HepG2 (cell line): ENCODE measurements around the gene APC2. TPM values are rescaled to one million over a fixed set of nuclear protein-coding genes. Genes with fewer than 3 reads are reported as not detected.

Source experiments
- AHDC1 ChIP-seq: sonication (generic); formaldehyde crosslinking; IDR thresholded peaks from 2 replicates; pipeline ENCODE4 v1.5.1; 2020; ENCODE audit warnings: mild to moderate bottlenecking, missing genetic modification reagents, borderline replicate concordance
- BCLAF1 ChIP-seq: fragments of 450-650 bp; IDR thresholded peaks from 2 replicates; pipeline ENCODE4 v1.6.1; 2017; ENCODE audit warnings: mild to moderate bottlenecking
- CENPX ChIP-seq: sonication (generic); formaldehyde crosslinking; IDR thresholded peaks from 2 replicates; pipeline ENCODE4 v1.9.0; 2021; ENCODE audit warnings: mild to moderate bottlenecking, missing genetic modification reagents, moderate library complexity
- ETV6 ChIP-seq: sonication (generic); formaldehyde crosslinking; conservative IDR thresholded peaks from 2 replicates; pipeline ENCODE4 v1.4.0; 2020; ENCODE audit warnings: missing genetic modification reagents
- FOXO1 ChIP-seq: sonication (generic); formaldehyde crosslinking; IDR thresholded peaks from 2 replicates; pipeline ENCODE4 v1.4.0; 2020; ENCODE audit warnings: missing genetic modification reagents
- GPBP1L1 ChIP-seq: sonication (generic); formaldehyde crosslinking; IDR thresholded peaks from 2 replicates; pipeline ENCODE4 v1.5.0; 2020; ENCODE audit warnings: mild to moderate bottlenecking, missing genetic modification reagents
- HMG20B ChIP-seq: conservative IDR thresholded peaks from 2 replicates; pipeline ENCODE4 v1.6.1; 2016; ENCODE audit warnings: missing genetic modification reagents, missing compliant biosample characterization
- IKZF4 ChIP-seq: sonication (generic); formaldehyde crosslinking; IDR thresholded peaks from 2 replicates; pipeline ENCODE4 v1.5.1; 2020; ENCODE audit warnings: borderline replicate concordance, mild to moderate bottlenecking, low read depth, missing genetic modification reagents; ENCODE audit errors: not compliant biosample characterization
- MIXL1 ChIP-seq: IDR thresholded peaks from 2 replicates; pipeline ENCODE4 v1.6.1; 2016
- NONO ChIP-seq, 2 experiments: fragments of 450-650 bp in 1 of 2; sonication (generic) in 1 of 2; formaldehyde crosslinking in 1 of 2; IDR thresholded peaks in 1 of 2; conservative IDR thresholded peaks in 1 of 2; 2 replicates each; pipeline versions ENCODE4 v1.6.1 to v1.8.0; 2017 to 2022; ENCODE audit warnings: mild to moderate bottlenecking in 1 of 2, missing genetic modification reagents in 1 of 2, moderate library complexity in 1 of 2
- SP140L ChIP-seq: sonication (generic); formaldehyde crosslinking; IDR thresholded peaks from 2 replicates; pipeline ENCODE4 v1.4.0; 2020; ENCODE audit warnings: missing genetic modification reagents, borderline replicate concordance
- U2AF2 ChIP-seq: fragments of 200-400 bp; formaldehyde crosslinking; IDR thresholded peaks from 2 replicates; pipeline ENCODE4 v1.6.1; 2017; ENCODE audit warnings: low read depth, mild to moderate bottlenecking, low read length
- ZNF121 ChIP-seq: sonication (generic); formaldehyde crosslinking; IDR thresholded peaks from 2 replicates; pipeline ENCODE4 v1.5.0; 2020; ENCODE audit warnings: mild to moderate bottlenecking, missing genetic modification reagents
- ZNF160 ChIP-seq: sonication (generic); formaldehyde crosslinking; IDR thresholded peaks from 2 replicates; pipeline ENCODE4 v1.8.0; 2022; ENCODE audit warnings: mild to moderate bottlenecking, inconsistent platforms, missing genetic modification reagents
- ZNF296 ChIP-seq: sonication (generic); formaldehyde crosslinking; conservative IDR thresholded peaks from 2 replicates; pipeline ENCODE4 v1.5.0; 2020; ENCODE audit warnings: mild to moderate bottlenecking, missing genetic modification reagents
- ZNF343 ChIP-seq: sonication (generic); formaldehyde crosslinking; IDR thresholded peaks from 2 replicates; pipeline ENCODE4 v1.4.0; 2020; ENCODE audit warnings: mild to moderate bottlenecking, missing genetic modification reagents
- ZNF543 ChIP-seq: sonication (generic); formaldehyde crosslinking; IDR thresholded peaks from 2 replicates; pipeline ENCODE4 v1.4.0; 2020; ENCODE audit warnings: mild to moderate bottlenecking, missing genetic modification reagents
- ZNF589 ChIP-seq: sonication (generic); formaldehyde crosslinking; conservative IDR thresholded peaks from 2 replicates; pipeline ENCODE4 v1.8.0; 2022; ENCODE audit warnings: mild to moderate bottlenecking, moderate library complexity, missing genetic modification reagents
- ZNF660 ChIP-seq: sonication (generic); formaldehyde crosslinking; IDR thresholded peaks from 2 replicates; pipeline ENCODE4 v1.5.1; 2020; ENCODE audit warnings: mild to moderate bottlenecking, low read depth, missing genetic modification reagents, borderline replicate concordance
- ZSCAN31 ChIP-seq: sonication (generic); formaldehyde crosslinking; IDR thresholded peaks from 2 replicates; pipeline ENCODE4 v1.5.0; 2020; ENCODE audit warnings: low read depth, mild to moderate bottlenecking, missing genetic modification reagents
- polyA plus RNA-seq, 8 experiments: library from polyadenylated mRNA; depleted of rRNA in 3 of 8; stranded (reverse) in 7 of 8; unstranded in 1 of 8; fragments of >200 nt; fragmentation: Illumina TruSeq in 4 of 8; extraction: Trizol in 4 of 8; gene quantifications; 2 replicates each; pipeline versions ENCODE4 v1.2.1 to v1.2.3, GENCODE V29; 2011 to 2016; ENCODE audit warnings: low read depth in 4 of 8, missing spikeins in 1 of 8, mixed read lengths in 1 of 8; ENCODE audit not compliant: insufficient read depth in 1 of 8
- total RNA-seq, 5 experiments: library from RNA; depleted of rRNA; stranded (reverse); fragments of >200 nt; fragmentation: Illumina TruSeq; extraction: Trizol; gene quantifications; 2 replicates each; pipeline ENCODE4 v1.2.3, GENCODE V29; 2016; ENCODE audit warnings: low read depth in 1 of 5

The APC2 gene
- total and polyA plus RNA-seq, 2 of the 13 experiments (the other 11 are each of a cell fraction or from before 2014, with no cell fraction given) = 0.08 to 0.22 TPM

GRCh38 chr19:1424192-1424955 is 25.5 kb upstream of the APC2 start (continued):
- TF ChIP-seq BCLAF1 (no peak), SP140L (no peak), ZNF296 (0 out of 2 replicates have a peak, but pooled peaks have one; percentile 54), GPBP1L1 (CRISPR knock-in tag) (no peak), CENPX (CRISPR knock-in tag) (no peak), MIXL1 (CRISPR knock-in tag) (no peak), AHDC1 (CRISPR knock-in tag) (peak; percentile 67), ZNF343 (CRISPR knock-in tag) (0 out of 2 replicates have a peak, but pooled peaks have one; percentile 46), NONO (IDR thresholded peaks at IDR 0.05) (no peak), NONO (CRISPR knock-in tag; conservative IDR thresholded peaks at IDR 0.05) (peak; percentile 55; the same call in 1 of the 2 replicates), HMG20B (CRISPR knock-in tag) (no peak), ZNF660 (CRISPR knock-in tag) (no peak), ZNF121 (CRISPR knock-in tag) (peak; percentile 85), ZNF589 (CRISPR knock-in tag) (no peak), ETV6 (CRISPR knock-in tag) (no peak), ZNF160 (CRISPR knock-in tag) (no peak; the same call in 1 of the 2 replicates), ZNF543 (0 out of 2 replicates have a peak, but pooled peaks have one; percentile 26), U2AF2 (no peak), IKZF4 (peak; percentile 39), ZSCAN31 (CRISPR knock-in tag) (no peak; the same call in 1 of the 2 replicates), FOXO1 (CRISPR knock-in tag) (peak; percentile 43; the same call in 1 of the 2 replicates)
